Spinal cord (tissue), 10 donors: ENCODE data around the gene MCU. TPM values are rescaled to one million over a fixed set of nuclear protein-coding genes. Genes with fewer than 3 reads are reported as not detected.

Experiments
- DNase-seq, 6 donors: peaks; one replicate each; pipeline versions ENCODE4 v3.0.0 to v3.0.0-alpha.2; 2013 to 2015; ENCODE audit warnings: low spot score in 6 of 6, low read depth in 4 of 6
- H3K27ac ChIP-seq: one replicate; pipeline ENCODE4 v1.5.1; 2013; ENCODE audit warnings: low read depth, low read length, control low read depth
- H3K27me3 ChIP-seq: one replicate; pipeline ENCODE4 v1.6.1; 2013; ENCODE audit warnings: low read length; ENCODE audit not compliant: control insufficient read depth, insufficient read depth
- H3K36me3 ChIP-seq: one replicate; pipeline ENCODE4 v1.6.1; 2013; ENCODE audit warnings: low read length; ENCODE audit not compliant: control insufficient read depth, insufficient read depth
- H3K4me1 ChIP-seq: one replicate; pipeline ENCODE4 v1.6.1; 2013; ENCODE audit warnings: low read length; ENCODE audit not compliant: control insufficient read depth, insufficient read depth
- H3K4me3 ChIP-seq: one replicate; pipeline ENCODE4 v1.5.1; 2013; ENCODE audit warnings: low read depth, low read length, control low read depth
- H3K9me3 ChIP-seq: one replicate; pipeline ENCODE4 v1.6.1; 2013; ENCODE audit warnings: low read length; ENCODE audit not compliant: control insufficient read depth, insufficient read depth
- WGBS: methylation state at CpG from one replicate; pipeline ENCODE4 v1.1.5; 2013; ENCODE audit warnings: missing lambda C conversion rate; ENCODE audit not compliant: insufficient coverage; 5-methylcytosine and 5-hydroxymethylcytosine counted together
- polyA plus RNA-seq, 2 donors: library from polyadenylated mRNA; unstranded; fragments of 120-200 nt; gene quantifications; one replicate each; pipeline ENCODE4 v1.2.1, GENCODE V29; 2013; ENCODE audit not compliant: insufficient read length in 2 of 2
- total RNA-seq, 2 donors: library from RNA; depleted of rRNA in 1 of 2; stranded (reverse); fragments of 120-200 nt in 1 of 2; fragments of >200 nt in 1 of 2; gene quantifications; one replicate each; pipeline versions ENCODE4 v1.2.3 to v1.2.4, GENCODE V29; 2013 to 2014
- donor health status: healthy.

Gene MCU
- total and polyA plus RNA-seq, 4 donors, result 39.2 to 55.2 (median 42.2) TPM

GRCh38 chr10:72719941-72720592 is 28.1 kb downstream of the MCU start:
- peaks cover 3% of the 10 kb centered on the region for H3K36me3 ChIP-seq
- H3K4me3 ChIP-seq, result no peak overlapping the region
- H3K9me3 ChIP-seq, result no peaks in the 10 kb centered on the region
- H3K27ac ChIP-seq, result no peak overlapping the region
- DNase-seq, result no peak
- H3K27me3 ChIP-seq, result no peaks in the 10 kb centered on the region
- WGBS, result 94% methylated on average over 1 of the region's 2 CpGs
- H3K4me1 ChIP-seq, result no peaks in the 10 kb centered on the region

DNA sequence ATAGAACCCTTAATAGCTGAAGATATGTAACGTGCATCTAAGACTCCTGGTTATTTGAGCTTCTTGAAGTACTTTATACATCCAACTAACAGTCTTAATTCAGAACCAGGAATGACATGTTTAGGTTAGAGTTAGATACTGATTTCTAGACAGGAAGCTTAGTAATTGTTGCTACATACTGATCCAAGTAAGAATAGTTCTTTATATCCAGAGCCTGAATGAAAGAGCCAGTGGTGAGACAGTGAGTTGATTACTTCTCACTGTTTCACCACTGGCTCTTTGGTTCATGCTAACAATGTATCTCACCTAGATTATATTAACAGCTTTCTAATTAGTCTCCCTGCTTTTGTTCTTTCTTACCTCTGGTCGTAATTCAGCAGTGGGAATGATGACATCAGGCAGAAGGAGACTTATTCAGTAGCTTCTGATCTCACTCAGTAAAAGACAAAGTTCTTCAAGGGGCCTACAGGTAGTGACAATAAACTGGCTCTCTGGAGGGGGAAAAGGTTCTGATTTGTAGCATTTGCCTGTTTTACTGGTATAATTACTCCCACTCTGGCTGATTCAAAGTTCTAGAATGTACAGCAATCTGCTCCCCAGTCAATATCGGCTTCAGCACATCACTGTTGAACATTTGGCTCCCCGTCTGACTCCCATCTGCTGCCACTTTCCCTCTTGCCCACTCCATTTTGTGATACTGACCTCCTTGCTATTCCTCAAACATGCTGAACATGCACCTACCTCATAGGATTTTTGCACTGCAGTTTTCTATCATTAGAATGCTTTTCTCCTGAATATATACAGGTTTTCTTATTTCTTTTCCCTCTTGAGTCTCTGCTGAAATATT is 29.1 kb downstream of the MCU start:
- H3K9me3 ChIP-seq, result no peaks in the 10 kb centered on the region
- H3K36me3 ChIP-seq, result peaks cover 3% of the 10 kb centered on the region
- H3K4me3 ChIP-seq, result no peak overlapping the region
- 90% methylated on average over 2 of the region's 4 CpGs for WGBS
- DNase-seq, result peak in 2 of 6 donors; percentile 49 to 58
- no peaks in the 10 kb centered on the region for H3K4me1 ChIP-seq
- no peak overlapping the region for H3K27ac ChIP-seq
- no peaks in the 10 kb centered on the region for H3K27me3 ChIP-seq

DNA sequence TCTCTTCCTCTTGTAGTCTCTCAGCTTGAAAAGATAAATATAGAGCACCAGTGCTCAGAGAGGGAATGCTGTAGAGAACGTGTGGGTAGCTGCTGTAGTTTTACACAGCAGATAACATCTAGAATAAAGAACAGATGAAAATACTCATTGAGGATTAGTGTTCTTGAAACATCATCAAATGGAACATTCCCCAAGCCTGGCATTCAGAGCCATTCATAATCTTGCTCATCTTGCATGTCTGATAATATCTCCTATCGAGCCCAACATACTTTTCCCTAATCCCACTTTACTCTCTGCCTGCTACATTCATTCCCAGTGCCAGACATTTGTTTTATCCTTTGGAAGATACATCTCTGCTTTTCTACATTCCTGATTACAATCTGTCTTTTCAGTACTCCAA is 35.2 kb downstream of the MCU start:
- Histone ChIP-seq H3K36me3 (no peaks in the 10 kb centered on the region), H3K4me1 (no peaks in the 10 kb centered on the region), H3K4me3 (no peak overlapping the region), H3K27me3 (no peaks in the 10 kb centered on the region), H3K27ac (no peak overlapping the region), H3K9me3 (no peaks in the 10 kb centered on the region)
- DNase-seq, result no peak
- WGBS, result 68% methylated on average over 1 of the region's 2 CpGs

GRCh38 chr10:72728462-72728861 is 36.5 kb downstream of the MCU start:
- Histone ChIP-seq H3K27ac (no peak overlapping the region), H3K4me3 (no peak overlapping the region), H3K27me3 (no peaks in the 10 kb centered on the region), H3K36me3 (no peaks in the 10 kb centered on the region), H3K9me3 (no peaks in the 10 kb centered on the region), H3K4me1 (no peaks in the 10 kb centered on the region)
- 100% methylated on average over 1 of the region's 2 CpGs for WGBS
- DNase-seq, result no peak

DNA sequence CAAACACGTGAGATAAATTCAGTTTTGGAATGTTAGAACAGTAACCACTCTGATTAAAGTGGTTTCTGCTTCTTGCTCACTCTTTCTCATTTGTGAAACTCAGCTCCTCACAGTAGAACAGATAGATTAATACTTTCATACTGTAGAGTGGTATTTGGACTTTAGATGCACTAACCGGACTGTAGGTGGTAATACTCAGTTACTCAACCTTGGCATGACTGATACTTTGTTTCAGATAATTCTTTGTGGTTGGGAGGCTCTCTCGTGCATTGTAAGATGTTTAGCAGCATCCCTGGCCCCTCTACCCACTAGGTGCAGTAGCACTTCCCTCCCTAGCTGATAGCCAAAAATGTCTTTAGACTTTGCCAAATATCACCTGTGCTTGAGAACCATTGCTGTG is 37.6 kb downstream of the MCU start:
- H3K27ac ChIP-seq, result no peak overlapping the region
- H3K36me3 ChIP-seq, result no peaks in the 10 kb centered on the region
- DNase-seq, result no peak
- H3K9me3 ChIP-seq, result no peaks in the 10 kb centered on the region
- no peaks in the 10 kb centered on the region for H3K4me1 ChIP-seq
- WGBS, result no CpG with 5 or more reads among the region's 3 CpGs
- no peak overlapping the region for H3K4me3 ChIP-seq
- H3K27me3 ChIP-seq, result no peaks in the 10 kb centered on the region

GRCh38 chr10:72730479-72730878 is 38.5 kb downstream of the MCU start:
- DNase-seq, result no peak
- Histone ChIP-seq H3K4me1 (no peaks in the 10 kb centered on the region), H3K27ac (no peak overlapping the region), H3K36me3 (no peaks in the 10 kb centered on the region), H3K27me3 (no peaks in the 10 kb centered on the region), H3K4me3 (no peak overlapping the region), H3K9me3 (no peaks in the 10 kb centered on the region)
- 100% methylated on average over 2 of the region's 5 CpGs for WGBS

DNA sequence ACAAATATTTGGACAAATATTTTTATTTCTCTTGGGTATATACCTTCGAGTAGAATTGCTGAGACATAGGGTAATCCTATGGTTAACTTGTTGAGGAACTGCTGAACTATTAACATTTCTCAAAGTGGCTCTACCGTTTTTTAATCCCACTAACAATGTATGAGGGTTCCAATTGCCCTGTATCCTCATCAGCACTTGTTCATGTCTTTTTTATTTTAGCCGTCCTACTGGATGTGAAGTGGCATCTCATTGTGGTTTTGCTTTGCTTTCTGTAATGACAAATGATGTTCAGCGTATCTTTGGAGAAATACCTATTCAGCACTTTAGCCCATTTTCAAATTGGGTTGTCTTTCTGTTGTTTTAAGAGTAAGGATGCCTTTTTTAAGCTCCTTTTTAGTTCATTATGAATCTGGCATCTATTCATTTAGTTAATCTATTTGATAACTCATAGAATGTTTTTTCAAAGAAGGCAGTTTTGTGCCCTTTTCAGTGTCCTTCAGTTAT is 40.0 kb downstream of the MCU start:
- Histone ChIP-seq H3K27ac (no peak overlapping the region), H3K27me3 (no peaks in the 10 kb centered on the region), H3K9me3 (no peaks in the 10 kb centered on the region), H3K4me1 (no peaks in the 10 kb centered on the region), H3K4me3 (no peak overlapping the region), H3K36me3 (no peaks in the 10 kb centered on the region)
- DNase-seq, result no peak
- WGBS, result no CpG with 5 or more reads among the region's 4 CpGs

DNA sequence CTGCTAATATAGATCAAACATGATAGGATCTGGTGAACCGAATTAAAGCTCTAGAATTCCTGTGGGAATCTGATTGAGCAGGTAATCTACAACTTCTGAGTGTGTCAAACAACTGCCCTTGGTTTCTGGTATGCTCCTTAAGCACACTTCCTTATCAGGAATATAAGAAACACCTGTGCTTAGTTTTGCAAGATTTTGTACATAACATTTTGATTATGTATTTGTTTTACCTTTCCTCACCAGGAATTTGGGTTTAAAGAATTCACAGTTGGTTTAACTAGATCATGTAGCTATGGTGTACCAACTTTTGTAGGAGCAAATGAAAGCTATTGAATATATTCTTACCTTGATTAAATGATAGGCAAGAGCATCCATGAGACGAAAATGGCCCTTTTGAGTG is 40.6 kb downstream of the MCU start:
- Histone ChIP-seq H3K27ac (no peak overlapping the region), H3K9me3 (no peaks in the 10 kb centered on the region), H3K4me1 (no peaks in the 10 kb centered on the region), H3K27me3 (no peaks in the 10 kb centered on the region), H3K4me3 (no peak overlapping the region), H3K36me3 (no peaks in the 10 kb centered on the region)
- no peak for DNase-seq
- 80% methylated on average over 1 of the region's 2 CpGs for WGBS

GRCh38 chr10:72733989-72734388 is 42.0 kb downstream of the MCU start:
- H3K36me3 ChIP-seq, result no peaks in the 10 kb centered on the region
- no peak for DNase-seq
- no peaks in the 10 kb centered on the region for H3K9me3 ChIP-seq
- no peak overlapping the region for H3K27ac ChIP-seq
- no peaks in the 10 kb centered on the region for H3K4me1 ChIP-seq
- WGBS, result no CpG with 5 or more reads among the region's 1 CpG
- no peak overlapping the region for H3K4me3 ChIP-seq
- no peaks in the 10 kb centered on the region for H3K27me3 ChIP-seq
